PC-3 (cell line): ENCODE measurements around the gene TMEM119. TPM values are rescaled to one million over a fixed set of nuclear protein-coding genes. Genes with fewer than 3 reads are reported as not detected.
A peak's percentile ranks its signal among the peaks of the same experiment; 100 is the strongest.

Experiments used
- ATAC-seq: fragments of 200-7000 bp; cut with Tn5 transposase; 2 replicates; pipeline ENCODE4 v1.9.1; 2020; ENCODE audit warnings: mild to moderate bottlenecking, moderate library complexity
- BruUV-seq: library from RNA; stranded (reverse); fragments of 400-500 nt; replicated peaks from 2 replicates; lab custom pipeline; 2021; lab: Mats Ljungman, UMichigan
- CTCF ChIA-PET: fragments of 300-600 bp; sonication (Branson Sonifier 250); formaldehyde crosslinking; loops from one replicate; lab custom pipeline; 2022; ENCODE audit warnings: antibody characterized with exemption; lab: Charles Lee
- POLR2A ChIA-PET: fragments of 300-600 bp; sonication (Branson Sonifier 250); formaldehyde crosslinking; loops from one replicate; lab custom pipeline; 2022; ENCODE audit warnings: antibody characterized with exemption; ENCODE audit not compliant: unreplicated experiment; lab: Charles Lee
- DNase-seq: peaks from one replicate; pipeline ENCODE4 v3.0.0-alpha.2; 2015
- H2AFZ ChIP-seq: fragments of 300-600 bp; sonication (generic); 2 replicates; pipeline ENCODE4 v1.6.0; 2016; ENCODE audit warnings: antibody characterized with exemption, low read length
- H3F3A ChIP-seq: fragments of 300-600 bp; sonication (generic); one replicate; pipeline ENCODE4 v1.6.0; 2017; ENCODE audit warnings: antibody characterized with exemption, low read length, control low read depth, mild to moderate bottlenecking; ENCODE audit not compliant: unreplicated experiment
- H3K27ac ChIP-seq: fragments of 300-600 bp; sonication (generic); 2 replicates; pipeline ENCODE4 v1.5.1; 2016; ENCODE audit warnings: mild to moderate bottlenecking, low read length
- H3K27me3 ChIP-seq: fragments of 300-600 bp; sonication (generic); 2 replicates; pipeline ENCODE4 v1.6.1; 2016; ENCODE audit warnings: low read length, mixed read lengths
- H3K36me3 ChIP-seq: fragments of 300-600 bp; sonication (generic); 2 replicates; pipeline ENCODE4 v1.6.1; 2016; ENCODE audit warnings: low read depth, mixed run types, low read length, mixed read lengths
- H3K4me1 ChIP-seq: fragments of 300-600 bp; sonication (generic); 2 replicates; pipeline ENCODE4 v1.5.1; 2016; ENCODE audit warnings: low read length; ENCODE audit not compliant: insufficient read depth
- H3K4me2 ChIP-seq: fragments of 300-600 bp; sonication (generic); 2 replicates; pipeline ENCODE4 v1.6.0; 2016; ENCODE audit warnings: low read length
- H3K4me3 ChIP-seq: fragments of 300-600 bp; sonication (generic); 2 replicates; pipeline ENCODE4 v1.5.1; 2016; ENCODE audit warnings: mild to moderate bottlenecking, low read length, mixed read lengths
- H3K79me2 ChIP-seq: fragments of 300-600 bp; sonication (generic); 2 replicates; pipeline ENCODE4 v1.6.1; 2017; ENCODE audit warnings: low read length, mixed read lengths
- H3K9ac ChIP-seq: fragments of 300-600 bp; sonication (generic); 2 replicates; pipeline ENCODE4 v1.6.0; 2016; ENCODE audit warnings: mild to moderate bottlenecking, low read length
- H3K9me2 ChIP-seq: fragments of 300-600 bp; sonication (generic); replicated peaks from 2 replicates; pipeline ENCODE4 v1.6.1; 2016; ENCODE audit warnings: mixed run types, low read length, mixed read lengths
- H3K9me3 ChIP-seq: fragments of 300-600 bp; sonication (generic); 2 replicates; pipeline ENCODE4 v1.6.1; 2016; ENCODE audit warnings: low read length, mixed read lengths
- H4K20me1 ChIP-seq: fragments of 300-600 bp; sonication (generic); 2 replicates; pipeline ENCODE4 v1.6.1; 2016; ENCODE audit warnings: low read length, mixed read lengths
- EZH2 ChIP-seq: fragments of 300-600 bp; sonication (generic); IDR thresholded peaks from one replicate; pipeline ENCODE4 v1.6.1; 2017; ENCODE audit warnings: antibody characterized with exemption, mild to moderate bottlenecking, low read length; ENCODE audit not compliant: unreplicated experiment
- EZH2phosphoT487 ChIP-seq: fragments of 300-600 bp; sonication (generic); IDR thresholded peaks from 2 replicates; pipeline ENCODE4 v1.6.1; 2018; ENCODE audit warnings: mild to moderate bottlenecking, antibody characterized with exemption, low read length, borderline replicate concordance
- intact Hi-C: fragments of 100-400 bp; cut with micrococcal nuclease; formaldehyde crosslinking; loops from 2 replicates; pipeline ENCODE4 v1.9.0; 2023
- total RNA-seq: library from RNA; depleted of rRNA; stranded (reverse); fragments of >200 nt; gene quantifications from 2 replicates; pipeline ENCODE4 v1.2.3, GENCODE V29; 2014
- TF ChIP-seq, protein P1 (sequence below): fragments of 300-600 bp; sonication (generic); conservative IDR thresholded peaks from 2 replicates; pipeline ENCODE4 v1.5.1; 2017; ENCODE audit warnings: antibody characterized with exemption, low read depth, mild to moderate bottlenecking, low read length

Gene TMEM119
- total RNA-seq, 1 experiment from 2014 or later = not detected

DNA sequence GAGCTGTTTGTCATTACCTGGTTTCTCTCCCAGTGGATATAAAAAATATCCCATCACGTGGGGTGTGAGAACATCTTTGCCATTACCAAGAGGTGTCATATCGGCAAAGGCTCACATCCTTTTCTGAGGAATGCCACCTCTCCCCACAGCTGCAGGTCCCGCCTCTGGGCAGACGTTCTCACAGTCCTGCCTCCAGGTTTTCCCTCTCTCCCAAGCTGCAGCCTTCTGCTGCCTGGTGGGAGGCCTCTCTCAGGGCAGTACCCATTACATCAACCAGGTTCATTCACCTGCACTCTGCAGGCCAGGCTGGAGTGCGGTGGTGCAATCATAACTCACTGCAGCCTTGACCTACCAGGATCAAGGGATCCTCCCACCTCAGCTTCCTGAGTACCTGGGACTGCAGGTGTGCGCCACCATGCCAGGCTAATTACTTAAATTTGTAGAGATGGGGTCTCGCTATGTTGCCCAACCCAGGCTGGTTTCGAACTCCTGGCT, 15.0 kb upstream of the TMEM119 start:
- ChIA-PET POLR2A (no interaction called here), CTCF (no interaction called here)
- no peak overlapping the region for H3K9ac ChIP-seq
- H3F3A ChIP-seq = no peaks in the 10 kb centered on the region
- no peak overlapping the region for H2AFZ ChIP-seq
- intact Hi-C loops = loop anchor here (10.0 kb wide), 1 partner anchor 698 kb away; no protein-coding TSS in a partner anchor
- ATAC-seq = peak; percentile 6; the same call in 1 of the 2 replicates
- TF ChIP-seq, protein P1, sequence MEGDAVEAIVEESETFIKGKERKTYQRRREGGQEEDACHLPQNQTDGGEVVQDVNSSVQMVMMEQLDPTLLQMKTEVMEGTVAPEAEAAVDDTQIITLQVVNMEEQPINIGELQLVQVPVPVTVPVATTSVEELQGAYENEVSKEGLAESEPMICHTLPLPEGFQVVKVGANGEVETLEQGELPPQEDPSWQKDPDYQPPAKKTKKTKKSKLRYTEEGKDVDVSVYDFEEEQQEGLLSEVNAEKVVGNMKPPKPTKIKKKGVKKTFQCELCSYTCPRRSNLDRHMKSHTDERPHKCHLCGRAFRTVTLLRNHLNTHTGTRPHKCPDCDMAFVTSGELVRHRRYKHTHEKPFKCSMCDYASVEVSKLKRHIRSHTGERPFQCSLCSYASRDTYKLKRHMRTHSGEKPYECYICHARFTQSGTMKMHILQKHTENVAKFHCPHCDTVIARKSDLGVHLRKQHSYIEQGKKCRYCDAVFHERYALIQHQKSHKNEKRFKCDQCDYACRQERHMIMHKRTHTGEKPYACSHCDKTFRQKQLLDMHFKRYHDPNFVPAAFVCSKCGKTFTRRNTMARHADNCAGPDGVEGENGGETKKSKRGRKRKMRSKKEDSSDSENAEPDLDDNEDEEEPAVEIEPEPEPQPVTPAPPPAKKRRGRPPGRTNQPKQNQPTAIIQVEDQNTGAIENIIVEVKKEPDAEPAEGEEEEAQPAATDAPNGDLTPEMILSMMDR = no peak
- no peaks in the 10 kb centered on the region for H3K9me3 ChIP-seq
- no peak overlapping the region for H3K4me3 ChIP-seq
- H3K36me3 ChIP-seq = no peaks in the 10 kb centered on the region
- BruUV-seq = no TSS peak
- H3K4me2 ChIP-seq = no peak overlapping the region
- H3K4me1 ChIP-seq = peaks cover 16% of the 10 kb centered on the region
- no peak for DNase-seq
- no peaks in the 10 kb centered on the region for H3K79me2 ChIP-seq
- H3K9me2 ChIP-seq = no peaks in the 10 kb centered on the region
- H4K20me1 ChIP-seq = no peaks in the 10 kb centered on the region
- no peaks in the 10 kb centered on the region for H3K27me3 ChIP-seq
- 0 out of 2 replicates have a peak overlapping the region, but pooled peaks have one; percentile 31 for H3K27ac ChIP-seq

DNA sequence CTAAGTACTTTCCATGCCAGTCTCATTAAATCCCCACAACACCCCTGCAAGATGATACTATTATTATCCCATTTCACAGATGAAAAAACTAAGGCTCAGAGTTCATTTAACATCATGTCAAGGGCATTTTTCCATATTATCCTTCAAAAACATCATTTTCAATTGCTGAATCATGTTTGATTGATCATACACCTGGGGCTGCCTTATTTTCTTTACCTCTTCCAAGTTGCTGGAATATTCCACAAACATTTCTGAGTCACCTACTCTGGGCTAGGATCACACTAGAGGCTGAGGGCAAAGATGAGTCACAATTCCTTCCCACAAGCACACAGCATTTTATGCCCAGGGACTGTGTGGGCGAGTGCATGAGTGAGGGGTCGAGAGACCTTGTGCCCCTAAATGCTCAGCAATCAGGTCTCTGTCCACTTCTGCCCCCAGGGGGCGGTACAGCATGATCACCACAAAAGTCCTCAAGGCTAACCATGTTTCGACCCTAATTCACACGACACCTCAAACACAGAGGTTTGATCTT, 14.1 kb upstream of the TMEM119 start:
- H3K79me2 ChIP-seq = no peaks in the 10 kb centered on the region
- no peaks in the 10 kb centered on the region for H3F3A ChIP-seq
- H3K9me2 ChIP-seq = no peaks in the 10 kb centered on the region
- H2AFZ ChIP-seq = peak overlapping the region; percentile 12; the same call in 1 of the 2 replicates
- peak; percentile 88 for DNase-seq
- H4K20me1 ChIP-seq = no peaks in the 10 kb centered on the region
- peaks cover 16% of the 10 kb centered on the region for H3K4me1 ChIP-seq
- H3K4me2 ChIP-seq = peak overlapping the region; percentile 21; the same call in 1 of the 2 replicates
- no peaks in the 10 kb centered on the region for H3K36me3 ChIP-seq
- H3K9ac ChIP-seq = no peak overlapping the region
- intact Hi-C loops = loop anchor here (10.0 kb wide), 1 partner anchor 697 kb away; no protein-coding TSS in a partner anchor
- H3K4me3 ChIP-seq = no peak overlapping the region
- no peak for TF ChIP-seq EZH2
- TF ChIP-seq, protein P1 = peak; percentile 66
- peak; percentile 90 for ATAC-seq
- ChIA-PET CTCF (no interaction called here), POLR2A (no interaction called here)
- no peaks in the 10 kb centered on the region for H3K27me3 ChIP-seq
- no peaks in the 10 kb centered on the region for H3K9me3 ChIP-seq
- no TSS peak for BruUV-seq
- H3K27ac ChIP-seq = peak overlapping the region; percentile 31; the same call in 1 of the 2 replicates

DNA sequence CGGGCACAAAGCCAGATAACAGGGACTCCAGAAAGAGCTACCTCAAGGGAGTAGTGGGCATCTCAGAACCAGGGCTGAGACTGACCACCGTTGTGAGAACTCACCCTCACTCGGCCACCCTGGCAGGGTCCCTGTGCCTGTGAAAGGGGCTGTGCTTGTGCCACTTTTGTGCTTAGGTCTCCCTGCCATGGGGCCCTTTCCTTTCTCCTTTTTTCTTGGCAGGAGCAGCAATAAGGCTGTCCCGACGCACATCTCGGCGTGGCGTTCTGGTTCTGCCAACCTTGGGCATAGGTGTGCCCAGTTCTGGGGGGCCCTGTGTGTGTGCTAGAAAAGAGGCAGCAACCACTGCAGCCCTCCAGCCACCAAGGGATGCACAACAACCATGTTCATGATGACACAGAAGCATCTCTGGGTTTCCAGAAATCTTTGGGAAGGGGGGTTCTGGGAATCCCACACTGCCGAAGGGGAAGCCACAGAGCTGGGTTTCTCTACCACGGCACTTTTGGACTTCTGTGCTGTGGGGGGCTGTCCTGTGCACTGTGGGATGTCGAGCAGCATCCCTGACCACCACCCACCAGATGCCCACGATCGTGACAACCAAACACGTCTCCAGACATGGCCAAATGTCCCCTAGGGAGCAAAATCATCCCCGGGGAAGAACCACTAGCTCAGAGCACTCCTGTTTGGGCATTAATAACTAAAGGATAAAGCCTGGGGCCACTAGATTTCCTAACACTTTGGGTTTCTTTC, 13.1 kb upstream of the TMEM119 start:
- H3K27ac ChIP-seq = no peak overlapping the region
- CTCF ChIA-PET = no interaction called here
- intact Hi-C loops = loop anchor here (10.0 kb wide), 1 partner anchor 696 kb away; no protein-coding TSS in a partner anchor

More for the DNA sequence above, 13.1 kb upstream of the TMEM119 start:
- H3K36me3 ChIP-seq = no peaks in the 10 kb centered on the region
- H3K9me2 ChIP-seq = no peaks in the 10 kb centered on the region
- H2AFZ ChIP-seq = no peak overlapping the region
- peaks cover 16% of the 10 kb centered on the region for H3K4me1 ChIP-seq
- no TSS peak for BruUV-seq
- no peak overlapping the region for H3K4me3 ChIP-seq
- H3K79me2 ChIP-seq = no peaks in the 10 kb centered on the region
- TF ChIP-seq EZH2phosphoT487 (no peak), EZH2 (no peak)
- TF ChIP-seq, protein P1 = no peak
- H3K9ac ChIP-seq = no peak overlapping the region
- no peaks in the 10 kb centered on the region for H3K27me3 ChIP-seq
- no peaks in the 10 kb centered on the region for H3K9me3 ChIP-seq
- POLR2A ChIA-PET = no interaction called here
- no peak overlapping the region for H3K4me2 ChIP-seq
- DNase-seq (no peak), ATAC-seq (no peak)
- no peaks in the 10 kb centered on the region for H3F3A ChIP-seq
- no peaks in the 10 kb centered on the region for H4K20me1 ChIP-seq
